Neural progenitor cell (in vitro differentiated cells): ENCODE results near the gene DCDC2.

Experiments
- EZH2 ChIP-seq: fragments of 200-600 bp; sonication (generic); IDR thresholded peaks from 2 replicates; pipeline ENCODE4 v1.6.1; 2017; ENCODE audit warnings: antibody characterized with exemption, mild to moderate bottlenecking, moderate library complexity
- EZH2phosphoT487 ChIP-seq: fragments of 200-600 bp; sonication (generic); IDR thresholded peaks from 2 replicates; pipeline ENCODE4 v1.6.1; 2017; ENCODE audit warnings: antibody characterized with exemption
- TF ChIP-seq, protein P1 (sequence below): fragments of 200-600 bp; sonication (generic); IDR thresholded peaks from 2 replicates; pipeline ENCODE4 v1.5.1; 2017; ENCODE audit warnings: antibody characterized with exemption, mild to moderate bottlenecking

DNA sequence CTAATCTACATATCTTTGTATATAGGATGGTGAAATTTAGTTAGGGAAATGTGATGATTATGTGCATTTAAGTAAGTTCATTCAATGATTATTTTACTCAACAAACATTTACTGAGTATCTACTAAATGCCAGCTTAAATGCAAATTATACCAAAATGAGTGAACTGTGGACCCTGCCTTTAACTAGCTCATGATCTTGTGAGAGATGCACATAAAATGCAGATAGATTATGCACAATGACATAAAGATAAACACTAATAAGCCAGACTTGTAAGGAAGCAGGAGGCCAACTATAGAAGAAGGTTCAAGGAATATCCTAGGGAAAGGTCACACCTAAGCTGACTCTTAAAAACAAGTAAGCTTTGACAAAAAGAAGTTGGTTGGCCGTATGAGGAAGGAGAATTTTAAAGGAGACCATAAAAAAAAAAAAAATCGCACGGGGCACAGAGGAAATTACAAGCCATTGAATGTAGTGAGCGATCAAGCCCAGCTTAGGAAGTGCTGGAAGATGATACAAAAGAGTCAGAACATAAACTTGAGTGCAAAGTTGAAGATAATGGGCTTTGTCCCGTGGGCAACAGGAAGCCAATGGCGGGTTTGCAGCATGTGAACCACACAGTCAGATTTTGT, 123.9 kb downstream of the DCDC2 start:
- TF ChIP-seq, protein P1, sequence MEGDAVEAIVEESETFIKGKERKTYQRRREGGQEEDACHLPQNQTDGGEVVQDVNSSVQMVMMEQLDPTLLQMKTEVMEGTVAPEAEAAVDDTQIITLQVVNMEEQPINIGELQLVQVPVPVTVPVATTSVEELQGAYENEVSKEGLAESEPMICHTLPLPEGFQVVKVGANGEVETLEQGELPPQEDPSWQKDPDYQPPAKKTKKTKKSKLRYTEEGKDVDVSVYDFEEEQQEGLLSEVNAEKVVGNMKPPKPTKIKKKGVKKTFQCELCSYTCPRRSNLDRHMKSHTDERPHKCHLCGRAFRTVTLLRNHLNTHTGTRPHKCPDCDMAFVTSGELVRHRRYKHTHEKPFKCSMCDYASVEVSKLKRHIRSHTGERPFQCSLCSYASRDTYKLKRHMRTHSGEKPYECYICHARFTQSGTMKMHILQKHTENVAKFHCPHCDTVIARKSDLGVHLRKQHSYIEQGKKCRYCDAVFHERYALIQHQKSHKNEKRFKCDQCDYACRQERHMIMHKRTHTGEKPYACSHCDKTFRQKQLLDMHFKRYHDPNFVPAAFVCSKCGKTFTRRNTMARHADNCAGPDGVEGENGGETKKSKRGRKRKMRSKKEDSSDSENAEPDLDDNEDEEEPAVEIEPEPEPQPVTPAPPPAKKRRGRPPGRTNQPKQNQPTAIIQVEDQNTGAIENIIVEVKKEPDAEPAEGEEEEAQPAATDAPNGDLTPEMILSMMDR = no peak
- TF ChIP-seq EZH2phosphoT487 = no peak
- TF ChIP-seq EZH2 = no peak
